ENCODE measurements around the gene OR2AG1. TPM values are rescaled to one million over a fixed set of nuclear protein-coding genes. Genes with fewer than 3 reads are reported as not detected.

The OR2AG1 gene
- total RNA-seq, 1 donor from 2014 or later = not detected

DNA sequence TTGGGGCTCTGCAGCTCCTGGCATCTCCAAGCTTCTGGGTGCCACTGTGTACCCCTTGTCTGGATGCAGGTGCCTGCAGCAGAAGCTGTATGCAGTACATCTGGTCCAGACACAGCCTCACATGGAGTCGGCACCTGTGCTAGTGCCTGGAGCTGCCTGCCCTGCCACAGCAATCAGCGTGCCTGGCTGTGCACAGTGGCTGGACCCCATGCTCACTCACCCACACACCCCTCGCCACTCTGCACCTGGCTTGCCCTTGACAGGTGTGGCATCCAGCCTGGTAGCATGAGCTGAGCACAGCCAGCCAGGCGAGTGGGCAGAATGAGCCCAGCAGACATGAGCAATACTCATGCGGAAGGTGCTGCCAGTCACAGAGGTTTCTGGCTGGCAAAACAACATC is 36.1 kb downstream of the OR2AG1 start:
- TF ChIP-seq, protein P1, sequence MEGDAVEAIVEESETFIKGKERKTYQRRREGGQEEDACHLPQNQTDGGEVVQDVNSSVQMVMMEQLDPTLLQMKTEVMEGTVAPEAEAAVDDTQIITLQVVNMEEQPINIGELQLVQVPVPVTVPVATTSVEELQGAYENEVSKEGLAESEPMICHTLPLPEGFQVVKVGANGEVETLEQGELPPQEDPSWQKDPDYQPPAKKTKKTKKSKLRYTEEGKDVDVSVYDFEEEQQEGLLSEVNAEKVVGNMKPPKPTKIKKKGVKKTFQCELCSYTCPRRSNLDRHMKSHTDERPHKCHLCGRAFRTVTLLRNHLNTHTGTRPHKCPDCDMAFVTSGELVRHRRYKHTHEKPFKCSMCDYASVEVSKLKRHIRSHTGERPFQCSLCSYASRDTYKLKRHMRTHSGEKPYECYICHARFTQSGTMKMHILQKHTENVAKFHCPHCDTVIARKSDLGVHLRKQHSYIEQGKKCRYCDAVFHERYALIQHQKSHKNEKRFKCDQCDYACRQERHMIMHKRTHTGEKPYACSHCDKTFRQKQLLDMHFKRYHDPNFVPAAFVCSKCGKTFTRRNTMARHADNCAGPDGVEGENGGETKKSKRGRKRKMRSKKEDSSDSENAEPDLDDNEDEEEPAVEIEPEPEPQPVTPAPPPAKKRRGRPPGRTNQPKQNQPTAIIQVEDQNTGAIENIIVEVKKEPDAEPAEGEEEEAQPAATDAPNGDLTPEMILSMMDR (IDR thresholded peaks at IDR 0.05) = no peak

DNA sequence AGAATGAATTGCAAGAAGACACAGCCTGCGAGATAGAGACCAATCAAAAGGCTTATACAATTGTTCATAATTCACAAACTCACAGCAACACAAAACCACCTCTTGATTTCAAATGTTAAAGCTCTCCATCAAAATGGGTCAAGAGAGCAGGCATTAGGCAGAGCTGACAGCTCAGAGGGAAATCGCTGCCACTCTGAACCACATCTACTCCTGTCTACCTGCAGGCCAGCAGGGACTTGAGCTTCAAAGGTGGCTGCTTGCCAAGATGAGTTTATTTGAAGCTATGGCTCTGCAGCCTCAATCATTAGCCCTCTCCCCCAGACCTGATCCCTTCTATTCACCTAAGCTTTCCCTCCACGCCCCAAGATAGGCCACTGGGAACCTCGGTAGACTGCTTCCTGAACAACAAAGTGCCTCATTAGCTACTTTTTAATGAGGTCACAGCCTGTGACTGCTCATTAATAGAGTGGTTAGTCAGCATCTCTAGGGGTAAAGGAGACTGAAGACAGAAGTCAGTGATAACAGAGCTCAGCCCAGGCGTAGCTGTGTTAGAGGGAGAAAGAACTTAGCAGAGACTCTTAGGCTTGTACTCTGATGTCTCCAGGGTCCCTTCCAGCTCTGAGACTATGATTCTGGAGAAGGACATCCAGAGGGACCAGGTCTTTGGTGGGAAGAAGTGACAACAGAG is 41.5 kb downstream of the OR2AG1 start:
- H3K9me3 Mint-ChIP-seq = peaks cover 6% of the 10 kb centered on the region
- H3K27ac Mint-ChIP-seq = no peak overlapping the region
- ATAC-seq (ENCODE audit: low read depth) (no peak), DNase-seq (no peak)
- intact Hi-C loops (cut with micrococcal nuclease) = no loop called here
- CTCF ChIA-PET = interaction anchor here (0.6 to 1.1 kb wide), 2 partner anchors 13 to 65 kb away, joined by 3 read pairs; no protein-coding TSS in a partner anchor
- POLR2A ChIA-PET = interaction anchor here (0.6 to 0.7 kb wide), 2 partner anchors 38 to 104 kb away, joined by 3 to 4 read pairs; no protein-coding TSS in a partner anchor
- H3K4me1 Mint-ChIP-seq = no peaks in the 10 kb centered on the region
- peaks cover 3% of the 10 kb centered on the region for H3K27me3 Mint-ChIP-seq
- no peaks in the 10 kb centered on the region for H3K36me3 Mint-ChIP-seq (ENCODE audit: low read depth)
- TF ChIP-seq, protein P1 (IDR thresholded peaks at IDR 0.05) = no peak
- no peak overlapping the region for H3K4me3 Mint-ChIP-seq

More for the DNA sequence above, 36.1 kb downstream of the OR2AG1 start:
- CTCF ChIA-PET = no interaction called here
- no peak overlapping the region for H3K27ac Mint-ChIP-seq
- H3K36me3 Mint-ChIP-seq (ENCODE audit: low read depth) = no peaks in the 10 kb centered on the region
- no peak overlapping the region for H3K4me3 Mint-ChIP-seq
- H3K27me3 Mint-ChIP-seq = peaks cover 5% of the 10 kb centered on the region
- POLR2A ChIA-PET = no interaction called here
- ATAC-seq (ENCODE audit: low read depth) = no peak
- H3K4me1 Mint-ChIP-seq = no peaks in the 10 kb centered on the region
- intact Hi-C loops (cut with micrococcal nuclease) = no loop called here
- no peak for DNase-seq
- H3K9me3 Mint-ChIP-seq = peaks cover 6% of the 10 kb centered on the region

DNA sequence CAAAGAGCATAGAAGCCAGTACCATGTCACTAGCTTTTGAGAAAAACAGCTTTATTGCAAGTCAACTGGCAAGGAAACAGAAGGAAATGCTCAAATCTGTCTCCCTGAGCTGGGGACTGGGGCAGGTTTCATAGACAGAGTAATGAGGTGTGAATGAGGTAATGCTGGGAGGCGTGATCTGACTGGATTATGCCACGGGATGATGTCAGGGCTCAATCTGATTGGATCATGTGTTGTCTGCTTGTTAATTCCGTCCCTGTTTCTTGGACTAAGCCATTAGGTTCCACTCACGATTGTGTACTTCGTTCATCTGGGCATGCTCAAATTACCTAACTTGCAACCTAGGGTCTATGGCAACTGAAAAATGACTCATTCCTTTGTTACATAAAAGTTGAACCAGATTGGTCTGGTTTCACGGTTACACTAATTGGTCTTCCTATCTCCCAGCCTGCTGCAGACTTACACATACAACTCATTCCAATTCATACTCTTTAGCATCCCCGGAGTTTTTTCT is 42.5 kb downstream of the OR2AG1 start:
- ChIA-PET CTCF (interaction anchor here (0.9 kb wide), 1 partner anchor 13 kb away, joined by 3 read pairs; no protein-coding TSS in a partner anchor), POLR2A (interaction anchor here (0.6 kb wide), 1 partner anchor 105 kb away, joined by 3 read pairs; no protein-coding TSS in a partner anchor)
- no peaks in the 10 kb centered on the region for H3K36me3 Mint-ChIP-seq (ENCODE audit: low read depth)
- intact Hi-C loops (cut with micrococcal nuclease) = no loop called here
- no peak for ATAC-seq (ENCODE audit: low read depth)
- no peak overlapping the region for H3K27ac Mint-ChIP-seq
- DNase-seq = no peak
- H3K9me3 Mint-ChIP-seq = peaks cover 1% of the 10 kb centered on the region
- TF ChIP-seq, protein P1 (IDR thresholded peaks at IDR 0.05) = no peak
- no peaks in the 10 kb centered on the region for H3K4me1 Mint-ChIP-seq
- no peak overlapping the region for H3K4me3 Mint-ChIP-seq
- H3K27me3 Mint-ChIP-seq = peaks cover 1% of the 10 kb centered on the region

DNA sequence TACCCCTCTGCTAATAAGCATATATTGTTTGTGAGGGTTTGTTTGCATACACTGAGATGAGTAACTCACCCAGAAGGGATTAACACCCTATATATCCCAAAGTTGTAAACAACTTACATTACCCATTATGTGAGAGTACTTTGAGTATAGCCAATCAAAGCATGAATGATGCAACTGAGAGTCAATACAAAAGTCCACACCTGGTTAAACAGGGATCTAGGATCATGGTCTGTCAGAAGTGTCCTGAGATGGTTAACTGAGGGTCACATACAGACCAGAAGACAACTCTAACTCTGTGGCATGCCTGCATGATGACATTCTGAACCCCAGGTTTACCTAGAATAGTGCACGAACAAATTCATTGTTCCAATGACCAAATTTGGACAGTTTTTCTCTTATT is 45.3 kb downstream of the OR2AG1 start:
- no peak overlapping the region for H3K27ac Mint-ChIP-seq
- H3K4me1 Mint-ChIP-seq = peaks cover 12% of the 10 kb centered on the region
- H3K9me3 Mint-ChIP-seq = no peaks in the 10 kb centered on the region
- no peak for DNase-seq
- CTCF ChIA-PET = no interaction called here
- intact Hi-C loops (cut with micrococcal nuclease) = no loop called here
- H3K27me3 Mint-ChIP-seq = no peaks in the 10 kb centered on the region
- no peak for ATAC-seq (ENCODE audit: low read depth)
- no peak overlapping the region for H3K4me3 Mint-ChIP-seq
- TF ChIP-seq, protein P1 (IDR thresholded peaks at IDR 0.05) = no peak
- POLR2A ChIA-PET = no interaction called here
- no peaks in the 10 kb centered on the region for H3K36me3 Mint-ChIP-seq (ENCODE audit: low read depth)

DNA sequence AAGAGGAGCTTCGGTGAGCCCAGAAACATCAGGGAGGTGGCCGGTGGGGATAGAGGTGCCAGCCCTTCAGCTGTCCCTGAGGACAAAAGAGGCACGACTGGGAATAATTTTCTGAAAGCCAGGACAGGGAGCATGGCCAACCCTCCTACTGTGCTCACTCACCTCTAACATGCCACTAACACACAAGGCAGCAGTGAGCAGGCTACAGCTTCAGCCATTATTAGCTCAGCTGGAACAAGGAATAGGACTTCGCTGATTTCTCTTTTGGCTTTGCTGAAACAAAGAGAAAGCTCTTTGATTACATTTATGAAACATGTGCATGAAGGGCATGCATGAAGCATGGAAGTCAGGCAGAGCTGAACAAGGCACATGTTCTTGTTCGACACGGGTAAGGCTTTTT is 50.5 kb downstream of the OR2AG1 start:
- intact Hi-C loops (cut with micrococcal nuclease) = no loop called here
- CTCF ChIA-PET = interaction anchor here (1.9 kb wide), 1 partner anchor 21 kb away, joined by 7 read pairs; no protein-coding TSS in a partner anchor
- H3K36me3 Mint-ChIP-seq (ENCODE audit: low read depth) = no peaks in the 10 kb centered on the region
- ATAC-seq (ENCODE audit: low read depth) (no peak), DNase-seq (no peak)
- TF ChIP-seq, protein P1 (IDR thresholded peaks at IDR 0.05) = no peak
- no peak overlapping the region for H3K4me3 Mint-ChIP-seq
- POLR2A ChIA-PET = no interaction called here
- H3K4me1 Mint-ChIP-seq = peaks cover 20% of the 10 kb centered on the region
- H3K27me3 Mint-ChIP-seq = no peaks in the 10 kb centered on the region
- H3K9me3 Mint-ChIP-seq = no peaks in the 10 kb centered on the region
- H3K27ac Mint-ChIP-seq = peak overlapping the region; percentile 6
